Neural progenitor cell (in vitro differentiated cells): ENCODE results near the gene CCDC182. TPM values are rescaled to one million over a fixed set of nuclear protein-coding genes. Genes with fewer than 3 reads are reported as not detected.

ENCODE experiments used
- DNase-seq: peaks from one replicate; pipeline ENCODE4 v3.0.0-alpha.2; 2016; ENCODE audit warnings: low spot score
- H2AFZ ChIP-seq: fragments of 200-600 bp; sonication (generic); replicated peaks from 2 replicates; pipeline ENCODE4 v1.6.1; 2016; ENCODE audit warnings: antibody characterized with exemption
- H3F3A ChIP-seq: fragments of 200-600 bp; sonication (generic); 2 replicates; pipeline ENCODE4 v1.6.1; 2016; ENCODE audit warnings: antibody characterized with exemption, low read depth
- H3K27ac ChIP-seq: fragments of 200-600 bp; sonication (generic); 2 replicates; pipeline ENCODE4 v1.5.1; 2016; ENCODE audit warnings: mild to moderate bottlenecking
- H3K27me3 ChIP-seq: fragments of 200-600 bp; sonication (generic); 2 replicates; pipeline ENCODE4 v1.6.1; 2016; ENCODE audit warnings: mild to moderate bottlenecking, moderate library complexity
- H3K36me3 ChIP-seq: fragments of 200-600 bp; sonication (generic); 2 replicates; pipeline ENCODE4 v1.5.1; 2016
- H3K4me1 ChIP-seq: fragments of 200-600 bp; sonication (generic); 2 replicates; pipeline ENCODE4 v1.6.1; 2016; ENCODE audit warnings: mixed run types
- H3K4me2 ChIP-seq: fragments of 200-600 bp; sonication (generic); 2 replicates; pipeline ENCODE4 v1.6.1; 2016
- H3K4me3 ChIP-seq: fragments of 200-600 bp; sonication (generic); 2 replicates; pipeline ENCODE4 v1.5.1; 2016
- H3K79me2 ChIP-seq: fragments of 200-600 bp; sonication (generic); 2 replicates; pipeline ENCODE4 v1.6.1; 2016; ENCODE audit warnings: low read depth
- H3K9ac ChIP-seq: fragments of 200-600 bp; sonication (generic); 2 replicates; pipeline ENCODE4 v1.6.1; 2016
- H3K9me3 ChIP-seq: fragments of 200-600 bp; sonication (generic); 2 replicates; pipeline ENCODE4 v1.5.1; 2016; ENCODE audit warnings: low read depth
- H4K20me1 ChIP-seq: fragments of 200-600 bp; sonication (generic); 2 replicates; pipeline ENCODE4 v1.6.1; 2016; ENCODE audit warnings: low read depth
- H3K27ac Mint-ChIP-seq: 3 replicates; pipeline ENCODE4 v1.8.0; 2021; ENCODE audit warnings: mixed read lengths
- H3K27me3 Mint-ChIP-seq: 2 replicates; pipeline ENCODE4 v1.8.0; 2022; ENCODE audit warnings: low read depth, mild to moderate bottlenecking, inconsistent platforms, moderate library complexity, mixed read lengths; ENCODE audit not compliant: insufficient read depth
- H3K36me3 Mint-ChIP-seq: 3 replicates; pipeline ENCODE4 v1.8.0; 2021; ENCODE audit warnings: mixed read lengths
- H3K4me1 Mint-ChIP-seq: 3 replicates; pipeline ENCODE4 v1.8.0; 2021; ENCODE audit warnings: mixed read lengths
- H3K4me3 Mint-ChIP-seq: 3 replicates; pipeline ENCODE4 v1.8.0; 2021; ENCODE audit warnings: mild to moderate bottlenecking, moderate library complexity, mixed read lengths
- H3K9me3 Mint-ChIP-seq: 3 replicates; pipeline ENCODE4 v1.8.0; 2020; ENCODE audit warnings: mixed read lengths
- EZH2 ChIP-seq: fragments of 200-600 bp; sonication (generic); IDR thresholded peaks from 2 replicates; pipeline ENCODE4 v1.6.1; 2017; ENCODE audit warnings: antibody characterized with exemption, mild to moderate bottlenecking, moderate library complexity
- EZH2phosphoT487 ChIP-seq: fragments of 200-600 bp; sonication (generic); IDR thresholded peaks from 2 replicates; pipeline ENCODE4 v1.6.1; 2017; ENCODE audit warnings: antibody characterized with exemption
- total RNA-seq: library from RNA; depleted of rRNA; stranded (reverse); fragments of >200 nt; gene quantifications from 2 replicates; pipeline ENCODE4 v1.2.3, GENCODE V29; 2015; ENCODE audit warnings: low replicate concordance
- TF ChIP-seq, protein P1 (sequence below): fragments of 200-600 bp; sonication (generic); IDR thresholded peaks from 2 replicates; pipeline ENCODE4 v1.5.1; 2017; ENCODE audit warnings: antibody characterized with exemption, mild to moderate bottlenecking

CCDC182 gene
- total RNA-seq, 1 donor from 2014 or later = not detected

DNA sequence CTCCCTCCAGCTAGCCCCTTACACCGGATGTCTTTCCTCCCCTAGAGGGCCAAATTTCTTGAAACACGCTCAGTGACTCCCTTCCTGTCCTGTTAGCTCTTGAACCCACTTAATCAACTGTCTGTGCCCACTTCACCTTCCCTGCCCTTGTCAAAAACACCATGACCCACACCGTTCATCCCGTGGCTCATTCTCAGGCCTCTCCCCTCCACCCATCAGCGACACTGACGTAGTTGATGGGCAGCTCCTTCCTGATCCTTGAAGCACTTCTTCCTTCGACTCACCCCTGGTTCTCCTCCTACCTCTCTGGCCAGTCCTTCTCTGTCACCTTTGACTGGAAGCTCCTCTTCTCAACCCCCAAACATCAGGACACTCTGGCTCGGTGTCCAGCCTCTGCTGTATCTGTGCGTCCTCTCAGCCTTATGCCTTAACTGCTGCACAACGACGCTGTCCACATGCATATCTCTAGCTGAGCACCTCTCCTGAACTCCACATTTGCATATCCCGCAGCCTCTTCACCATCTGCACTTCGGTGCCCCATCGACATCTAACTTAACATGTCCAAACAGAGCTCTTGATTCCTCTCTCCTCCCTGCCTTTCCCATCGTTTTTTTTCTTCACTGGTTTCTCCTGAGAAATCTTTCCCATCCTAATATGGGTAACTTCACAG is 39.3 kb upstream of the CCDC182 start:
- no peaks in the 10 kb centered on the region for H3K9me3 Mint-ChIP-seq
- H3K4me3 Mint-ChIP-seq = no peak overlapping the region
- H3K27ac Mint-ChIP-seq = no peak overlapping the region
- no peak for TF ChIP-seq EZH2
- TF ChIP-seq, protein P1, sequence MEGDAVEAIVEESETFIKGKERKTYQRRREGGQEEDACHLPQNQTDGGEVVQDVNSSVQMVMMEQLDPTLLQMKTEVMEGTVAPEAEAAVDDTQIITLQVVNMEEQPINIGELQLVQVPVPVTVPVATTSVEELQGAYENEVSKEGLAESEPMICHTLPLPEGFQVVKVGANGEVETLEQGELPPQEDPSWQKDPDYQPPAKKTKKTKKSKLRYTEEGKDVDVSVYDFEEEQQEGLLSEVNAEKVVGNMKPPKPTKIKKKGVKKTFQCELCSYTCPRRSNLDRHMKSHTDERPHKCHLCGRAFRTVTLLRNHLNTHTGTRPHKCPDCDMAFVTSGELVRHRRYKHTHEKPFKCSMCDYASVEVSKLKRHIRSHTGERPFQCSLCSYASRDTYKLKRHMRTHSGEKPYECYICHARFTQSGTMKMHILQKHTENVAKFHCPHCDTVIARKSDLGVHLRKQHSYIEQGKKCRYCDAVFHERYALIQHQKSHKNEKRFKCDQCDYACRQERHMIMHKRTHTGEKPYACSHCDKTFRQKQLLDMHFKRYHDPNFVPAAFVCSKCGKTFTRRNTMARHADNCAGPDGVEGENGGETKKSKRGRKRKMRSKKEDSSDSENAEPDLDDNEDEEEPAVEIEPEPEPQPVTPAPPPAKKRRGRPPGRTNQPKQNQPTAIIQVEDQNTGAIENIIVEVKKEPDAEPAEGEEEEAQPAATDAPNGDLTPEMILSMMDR = no peak
- H3K9ac ChIP-seq = no peak overlapping the region
- H3K79me2 ChIP-seq = no peaks in the 10 kb centered on the region
- peaks cover 19% of the 10 kb centered on the region for H3F3A ChIP-seq
- H3K27me3 Mint-ChIP-seq = peaks cover 3% of the 10 kb centered on the region
- H3K27ac ChIP-seq = no peak overlapping the region
- H3K9me3 ChIP-seq = no peaks in the 10 kb centered on the region
- peaks cover 41% of the 10 kb centered on the region for H3K27me3 ChIP-seq
- H3K4me2 ChIP-seq = no peak overlapping the region
- no peak overlapping the region for H2AFZ ChIP-seq
- H4K20me1 ChIP-seq = peaks cover 4% of the 10 kb centered on the region
- peaks cover 30% of the 10 kb centered on the region for H3K4me1 ChIP-seq
- H3K36me3 Mint-ChIP-seq = no peaks in the 10 kb centered on the region
- H3K36me3 ChIP-seq = no peaks in the 10 kb centered on the region
- H3K4me1 Mint-ChIP-seq = peaks cover 27% of the 10 kb centered on the region
- DNase-seq = no peak
- no peak overlapping the region for H3K4me3 ChIP-seq

DNA sequence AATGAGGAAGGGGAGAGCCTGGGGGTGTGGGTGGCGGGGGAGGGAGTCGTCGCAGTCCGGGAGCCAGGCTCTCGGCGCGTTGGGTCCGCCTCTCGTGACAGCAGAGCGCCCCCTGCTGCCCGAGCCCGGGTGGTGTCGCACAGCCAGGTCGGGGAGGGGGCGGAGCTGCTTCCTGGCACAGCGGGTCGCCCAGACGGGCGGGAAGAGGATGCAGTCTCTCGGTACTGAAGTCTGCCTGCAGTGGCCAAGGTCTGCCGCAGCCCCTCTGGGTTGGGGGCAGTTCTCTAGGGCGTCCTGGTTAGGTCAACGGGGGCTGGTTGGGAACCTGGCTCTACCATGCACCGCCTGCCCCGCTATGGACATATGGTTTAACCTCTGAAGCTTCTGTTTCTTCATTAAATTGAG is 38.2 kb upstream of the CCDC182 start:
- Histone ChIP-seq H3K4me2 (peak overlapping the region; percentile 76), H3K27ac (no peak overlapping the region), H3K79me2 (no peaks in the 10 kb centered on the region), H3K9ac (no peak overlapping the region), H3K4me3 (peak overlapping the region; percentile 29), H4K20me1 (peaks cover 4% of the 10 kb centered on the region), H3F3A (peaks cover 19% of the 10 kb centered on the region), H3K36me3 (no peaks in the 10 kb centered on the region), H3K9me3 (no peaks in the 10 kb centered on the region), H3K4me1 (peaks cover 30% of the 10 kb centered on the region), H3K27me3 (peaks cover 39% of the 10 kb centered on the region), H2AFZ (no peak overlapping the region)
- H3K9me3 Mint-ChIP-seq = no peaks in the 10 kb centered on the region
- no peak overlapping the region for H3K27ac Mint-ChIP-seq
- peaks cover 27% of the 10 kb centered on the region for H3K4me1 Mint-ChIP-seq
- peaks cover 6% of the 10 kb centered on the region for H3K27me3 Mint-ChIP-seq
- TF ChIP-seq, protein P1 = peak; percentile 97
- no peak for TF ChIP-seq EZH2phosphoT487
- peak overlapping the region; percentile 12 for H3K4me3 Mint-ChIP-seq
- DNase-seq = peak; percentile 93
- H3K36me3 Mint-ChIP-seq = no peaks in the 10 kb centered on the region

DNA sequence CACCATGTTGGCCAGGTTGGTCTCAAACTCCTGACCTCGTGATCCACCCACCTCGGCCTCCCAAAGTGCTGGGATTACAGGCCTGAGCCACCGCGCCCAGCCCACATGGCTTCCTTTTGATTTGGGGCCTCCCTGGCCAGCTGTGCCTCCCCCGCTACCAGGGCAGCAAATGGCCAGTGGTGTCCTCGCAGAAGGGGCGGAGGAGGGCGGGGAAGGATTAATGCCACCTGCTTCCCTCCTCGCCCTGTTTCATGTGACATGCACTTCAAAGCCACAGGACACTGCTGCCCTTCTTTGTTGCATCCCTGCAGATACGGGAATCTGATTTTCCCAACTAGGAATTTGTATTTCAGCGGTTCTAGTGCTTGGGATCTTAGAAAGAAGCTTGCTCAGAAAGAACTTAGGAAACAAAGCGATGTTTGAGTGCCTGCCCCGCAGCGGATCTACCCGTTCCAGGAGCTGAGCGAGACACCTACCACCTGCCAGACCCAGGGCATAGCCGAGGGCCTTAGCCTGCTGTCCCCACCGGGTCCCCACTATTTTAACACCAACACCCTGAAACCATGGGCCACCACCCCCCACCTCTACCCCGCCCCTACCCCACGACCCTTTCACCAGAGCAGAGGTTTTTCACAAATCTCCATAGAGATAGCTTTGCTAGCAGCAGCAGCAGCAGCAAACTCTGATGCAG is 37.7 kb upstream of the CCDC182 start:
- Mint-ChIP-seq H3K4me1 (peaks cover 24% of the 10 kb centered on the region), H3K27ac (no peak overlapping the region), H3K27me3 (peaks cover 6% of the 10 kb centered on the region), H3K9me3 (no peaks in the 10 kb centered on the region), H3K36me3 (no peaks in the 10 kb centered on the region), H3K4me3 (peak overlapping the region; percentile 31)
- H3K4me2 ChIP-seq = peak overlapping the region; percentile 76
- H2AFZ ChIP-seq = no peak overlapping the region
- peaks cover 34% of the 10 kb centered on the region for H3K27me3 ChIP-seq
- TF ChIP-seq, protein P1 = no peak
- TF ChIP-seq EZH2 = no peak
- TF ChIP-seq EZH2phosphoT487 = peak; percentile 12
- no peaks in the 10 kb centered on the region for H3K9me3 ChIP-seq
- H3K27ac ChIP-seq = no peak overlapping the region
- H3F3A ChIP-seq = peaks cover 19% of the 10 kb centered on the region
- peaks cover 4% of the 10 kb centered on the region for H4K20me1 ChIP-seq
- no peaks in the 10 kb centered on the region for H3K79me2 ChIP-seq
- H3K9ac ChIP-seq = no peak overlapping the region
- no peaks in the 10 kb centered on the region for H3K36me3 ChIP-seq
- peak; percentile 65 for DNase-seq
- H3K4me3 ChIP-seq = peak overlapping the region; percentile 29
- H3K4me1 ChIP-seq = peaks cover 30% of the 10 kb centered on the region
